ENCODE results near the gene BOLA2B.

The BOLA2B gene

DNA sequence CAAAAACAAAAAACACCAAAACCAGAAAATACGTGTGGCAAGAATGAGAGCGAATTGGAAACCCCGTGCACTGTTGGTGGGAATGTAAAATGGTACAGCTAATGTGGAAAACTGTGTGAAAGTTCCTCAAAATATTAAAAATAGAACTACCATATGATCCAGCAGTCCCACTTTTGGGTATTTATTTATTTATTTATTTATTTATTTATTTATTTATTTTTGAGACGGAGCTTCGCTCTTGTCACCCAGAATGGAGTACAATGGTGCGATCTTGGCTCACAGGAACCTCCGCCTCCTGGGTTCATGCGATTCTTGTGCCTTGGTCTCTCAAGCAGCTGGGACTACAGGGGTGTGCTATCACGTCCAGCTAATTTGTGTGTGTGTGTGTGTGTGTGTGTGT lies 40.9 kb downstream of the BOLA2B start:
- Histone ChIP-seq H3K4me3 (ENCODE audit: low read depth, low read length) (no peak overlapping the region), H3K9me3 (ENCODE audit: control insufficient read depth, insufficient read depth, low read length) (no peaks in the 10 kb centered on the region), H3K9ac (ENCODE audit: low read depth, low read length) (no peak overlapping the region), H3K27me3 (ENCODE audit: control insufficient read depth, insufficient read depth, low read length) (no peaks in the 10 kb centered on the region), H3K4me1 (ENCODE audit: control insufficient read depth, insufficient read depth, low read length) (no peaks in the 10 kb centered on the region), H3K36me3 (ENCODE audit: control insufficient read depth, insufficient read depth, low read length) (no peaks in the 10 kb centered on the region)

DNA sequence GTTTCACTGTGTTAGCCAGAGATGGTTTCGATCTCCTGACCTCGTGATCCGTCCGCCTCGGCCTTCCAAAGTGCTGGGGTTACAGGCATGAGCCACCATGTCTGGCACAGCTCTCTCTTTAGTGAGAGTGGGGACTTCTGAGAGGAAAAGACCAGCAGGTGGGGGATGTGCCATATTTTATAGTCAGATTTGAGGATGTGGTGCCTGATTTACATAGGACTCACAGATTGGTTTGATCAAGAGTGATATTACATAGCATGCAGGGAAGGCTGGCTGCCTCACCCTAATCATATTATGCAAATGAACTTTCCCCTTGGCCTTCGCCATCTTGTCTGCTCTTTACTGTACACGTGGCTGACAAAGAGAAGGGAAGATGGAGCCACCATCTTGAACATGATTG lies 42.4 kb downstream of the BOLA2B start:
- no peaks in the 10 kb centered on the region for H3K27me3 ChIP-seq (ENCODE audit: control insufficient read depth, insufficient read depth, low read length)
- no peak overlapping the region for H3K9ac ChIP-seq (ENCODE audit: low read depth, low read length)
- H3K4me1 ChIP-seq (ENCODE audit: control insufficient read depth, insufficient read depth, low read length): no peaks in the 10 kb centered on the region
- H3K36me3 ChIP-seq (ENCODE audit: control insufficient read depth, insufficient read depth, low read length): no peaks in the 10 kb centered on the region
- no peaks in the 10 kb centered on the region for H3K9me3 ChIP-seq (ENCODE audit: control insufficient read depth, insufficient read depth, low read length)
- no peak overlapping the region for H3K4me3 ChIP-seq (ENCODE audit: low read depth, low read length)

- Histone ChIP-seq H3K9ac (ENCODE audit: low read depth, low read length) (no peak overlapping the region), H3K4me1 (ENCODE audit: control insufficient read depth, insufficient read depth, low read length) (no peaks in the 10 kb centered on the region), H3K27me3 (ENCODE audit: control insufficient read depth, insufficient read depth, low read length) (no peaks in the 10 kb centered on the region), H3K36me3 (ENCODE audit: control insufficient read depth, insufficient read depth, low read length) (no peaks in the 10 kb centered on the region), H3K9me3 (ENCODE audit: control insufficient read depth, insufficient read depth, low read length) (no peaks in the 10 kb centered on the region), H3K4me3 (ENCODE audit: low read depth, low read length) (no peak overlapping the region)
Measured at GRCh38 chr16:30149250-30149930, 44.1 kb downstream of the BOLA2B start.

- Histone ChIP-seq H3K27me3 (ENCODE audit: control insufficient read depth, insufficient read depth, low read length) (no peaks in the 10 kb centered on the region), H3K4me1 (ENCODE audit: control insufficient read depth, insufficient read depth, low read length) (no peaks in the 10 kb centered on the region), H3K4me3 (ENCODE audit: low read depth, low read length) (no peak overlapping the region), H3K36me3 (ENCODE audit: control insufficient read depth, insufficient read depth, low read length) (no peaks in the 10 kb centered on the region), H3K9me3 (ENCODE audit: control insufficient read depth, insufficient read depth, low read length) (no peaks in the 10 kb centered on the region), H3K9ac (ENCODE audit: low read depth, low read length) (no peak overlapping the region)
Measured at GRCh38 chr16:30147843-30148510, 45.5 kb downstream of the BOLA2B start.

- Histone ChIP-seq H3K9ac (ENCODE audit: low read depth, low read length) (no peak overlapping the region), H3K4me1 (ENCODE audit: control insufficient read depth, insufficient read depth, low read length) (no peaks in the 10 kb centered on the region), H3K36me3 (ENCODE audit: control insufficient read depth, insufficient read depth, low read length) (no peaks in the 10 kb centered on the region), H3K9me3 (ENCODE audit: control insufficient read depth, insufficient read depth, low read length) (no peaks in the 10 kb centered on the region), H3K4me3 (ENCODE audit: low read depth, low read length) (no peak overlapping the region), H3K27me3 (ENCODE audit: control insufficient read depth, insufficient read depth, low read length) (no peaks in the 10 kb centered on the region)
Measured at GRCh38 chr16:30145657-30146056, 47.8 kb downstream of the BOLA2B start.

DNA sequence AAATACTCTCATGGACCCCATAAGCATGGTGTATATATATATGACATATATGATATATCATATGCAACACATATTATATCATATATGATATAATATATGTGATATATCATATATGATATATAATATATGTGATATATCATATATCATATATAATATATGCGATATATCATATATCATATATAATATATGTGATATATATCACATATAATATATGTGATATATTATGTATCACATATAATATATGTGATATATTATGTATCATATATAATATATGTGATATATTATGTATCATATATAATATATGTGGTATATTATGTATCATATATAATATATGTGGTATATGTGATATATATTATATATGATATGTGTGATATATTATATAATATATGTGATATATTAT lies 48.5 kb downstream of the BOLA2B start:
- Histone ChIP-seq H3K9ac (ENCODE audit: low read depth, low read length) (no peak overlapping the region), H3K4me3 (ENCODE audit: low read depth, low read length) (no peak overlapping the region), H3K9me3 (ENCODE audit: control insufficient read depth, insufficient read depth, low read length) (no peaks in the 10 kb centered on the region), H3K27me3 (ENCODE audit: control insufficient read depth, insufficient read depth, low read length) (no peaks in the 10 kb centered on the region), H3K4me1 (ENCODE audit: control insufficient read depth, insufficient read depth, low read length) (no peaks in the 10 kb centered on the region), H3K36me3 (ENCODE audit: control insufficient read depth, insufficient read depth, low read length) (no peaks in the 10 kb centered on the region)

GRCh38 chr16:30144017-30144416 lies 49.4 kb downstream of the BOLA2B start:
- Histone ChIP-seq H3K27me3 (ENCODE audit: control insufficient read depth, insufficient read depth, low read length) (no peaks in the 10 kb centered on the region), H3K36me3 (ENCODE audit: control insufficient read depth, insufficient read depth, low read length) (no peaks in the 10 kb centered on the region), H3K9ac (ENCODE audit: low read depth, low read length) (no peak overlapping the region), H3K4me3 (ENCODE audit: low read depth, low read length) (no peak overlapping the region), H3K4me1 (ENCODE audit: control insufficient read depth, insufficient read depth, low read length) (no peaks in the 10 kb centered on the region), H3K9me3 (ENCODE audit: control insufficient read depth, insufficient read depth, low read length) (no peaks in the 10 kb centered on the region)

DNA sequence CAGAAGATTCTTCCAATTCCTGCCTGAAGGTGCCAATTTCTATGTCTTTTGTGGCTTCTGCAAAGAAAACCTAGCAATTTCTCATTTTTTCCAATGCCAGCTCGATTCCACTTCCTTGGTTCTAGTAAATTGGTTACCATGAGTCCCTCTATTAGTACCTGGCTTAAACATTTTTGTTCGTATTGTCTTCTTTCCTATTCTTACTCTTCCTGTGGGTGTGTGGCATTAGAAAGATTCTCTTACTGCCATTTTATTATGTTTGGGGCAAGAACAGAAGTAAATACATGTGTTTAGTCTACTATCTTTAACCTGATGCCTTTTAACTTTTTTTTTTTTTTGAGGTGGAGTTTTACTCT lies 50.1 kb downstream of the BOLA2B start:
- no peak overlapping the region for H3K4me3 ChIP-seq (ENCODE audit: low read depth, low read length)
- H3K9me3 ChIP-seq (ENCODE audit: control insufficient read depth, insufficient read depth, low read length): no peaks in the 10 kb centered on the region
- H3K27me3 ChIP-seq (ENCODE audit: control insufficient read depth, insufficient read depth, low read length): no peaks in the 10 kb centered on the region
- H3K4me1 ChIP-seq (ENCODE audit: control insufficient read depth, insufficient read depth, low read length): no peaks in the 10 kb centered on the region
- H3K36me3 ChIP-seq (ENCODE audit: control insufficient read depth, insufficient read depth, low read length): no peaks in the 10 kb centered on the region
- no peak overlapping the region for H3K9ac ChIP-seq (ENCODE audit: low read depth, low read length)
